HG02970 (cell line): ENCODE measurements around the gene TMEM266.

Source experiments
- ATAC-seq: cut with Tn5 transposase; IDR thresholded peaks from one replicate; pipeline ENCODE4 v1.9.1; 2021; ENCODE audit warnings: mild to moderate bottlenecking, moderate library complexity, moderate number of reproducible peaks; ENCODE audit not compliant: unreplicated experiment, low FRiP score

The TMEM266 gene

GRCh38 chr15:76123031-76123430, 63.2 kb downstream of the TMEM266 start:
- no peak for ATAC-seq

GRCh38 chr15:76127169-76127568, 67.4 kb downstream of the TMEM266 start:
- no peak for ATAC-seq

- ATAC-seq, result no peak
Observed at GRCh38 chr15:76127880-76128279, 68.1 kb downstream of the TMEM266 start.

DNA sequence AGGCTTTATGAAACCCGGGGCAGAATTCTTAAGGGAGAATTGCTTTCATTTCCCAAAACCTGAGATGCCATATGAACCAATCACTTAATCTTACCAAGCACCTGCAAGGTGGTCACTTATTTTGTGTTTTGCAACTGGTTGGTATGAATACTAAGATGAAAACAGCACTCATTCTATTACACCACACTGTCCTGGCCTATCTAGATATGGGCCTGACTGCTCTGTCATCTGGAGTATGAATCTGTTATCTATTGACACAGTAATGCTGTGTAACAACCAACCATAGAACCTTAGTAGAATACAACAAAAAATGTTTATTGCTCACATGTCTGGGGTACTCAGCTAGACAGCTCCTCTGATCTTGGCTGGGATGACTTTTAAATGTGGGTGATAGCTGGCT, 74.8 kb downstream of the TMEM266 start:
- no peak for ATAC-seq

DNA sequence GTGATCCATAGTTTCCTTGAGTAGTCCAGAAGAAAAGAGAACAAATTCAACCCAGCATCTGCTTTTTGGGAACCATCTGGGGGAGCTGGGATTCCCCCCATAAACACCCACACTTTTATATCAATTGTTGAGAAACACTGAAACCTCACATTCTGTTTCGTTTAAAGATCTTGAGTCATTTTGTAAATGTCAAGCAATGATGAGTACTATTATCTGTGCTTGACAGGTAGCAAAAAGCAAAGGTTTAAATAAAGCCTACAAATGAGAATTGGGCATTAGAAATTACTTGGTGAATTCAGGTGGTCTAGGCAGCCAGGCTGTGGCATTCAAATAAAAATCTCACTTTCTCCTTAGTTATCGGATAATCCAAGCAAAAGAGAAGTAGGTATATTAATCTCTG, 75.7 kb downstream of the TMEM266 start:
- no peak for ATAC-seq

GRCh38 chr15:76138436-76138835, 78.7 kb downstream of the TMEM266 start:
- no peak for ATAC-seq

DNA sequence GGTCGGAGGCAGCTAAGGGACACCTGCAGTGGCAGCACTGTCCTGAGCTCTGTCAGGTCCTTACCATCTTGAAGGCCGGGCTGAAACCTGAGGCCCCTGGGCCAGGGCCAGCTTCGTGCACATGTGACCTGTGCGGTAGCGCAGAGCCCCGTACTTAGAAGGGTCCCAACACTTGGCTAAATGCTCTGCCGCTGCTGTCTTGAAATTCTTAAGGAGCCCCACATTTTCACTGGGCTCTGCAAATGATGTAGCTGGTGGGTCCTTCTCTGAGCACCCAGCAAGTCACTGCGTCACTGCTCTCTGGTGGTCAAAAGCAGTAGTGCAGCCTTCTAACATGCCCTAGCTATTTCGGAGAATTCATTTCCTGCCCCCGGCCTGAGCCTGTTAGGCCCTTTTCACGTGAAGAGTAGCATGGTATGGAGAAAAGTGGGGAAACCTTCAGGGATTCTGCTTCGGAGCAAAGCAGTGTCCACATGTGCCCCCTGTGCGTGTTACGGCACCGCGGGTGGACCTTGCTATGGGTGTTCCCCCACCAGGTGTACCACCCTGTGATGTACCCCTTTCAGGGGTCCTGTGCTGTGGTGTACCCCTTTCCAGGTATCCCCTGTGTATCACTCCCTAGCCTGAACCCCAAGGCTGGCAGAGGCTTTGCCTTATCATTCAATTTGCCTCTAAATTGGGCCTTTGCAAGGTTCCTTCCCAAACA, 79.7 kb downstream of the TMEM266 start:
- ATAC-seq, result no peak

GRCh38 chr15:76140074-76140464, 80.3 kb downstream of the TMEM266 start:
- ATAC-seq, result no peak

GRCh38 chr15:76146812-76147211, 87.0 kb downstream of the TMEM266 start:
- no peak for ATAC-seq

- ATAC-seq, result no peak
Observed at GRCh38 chr15:76147906-76148570, 88.3 kb downstream of the TMEM266 start.

DNA sequence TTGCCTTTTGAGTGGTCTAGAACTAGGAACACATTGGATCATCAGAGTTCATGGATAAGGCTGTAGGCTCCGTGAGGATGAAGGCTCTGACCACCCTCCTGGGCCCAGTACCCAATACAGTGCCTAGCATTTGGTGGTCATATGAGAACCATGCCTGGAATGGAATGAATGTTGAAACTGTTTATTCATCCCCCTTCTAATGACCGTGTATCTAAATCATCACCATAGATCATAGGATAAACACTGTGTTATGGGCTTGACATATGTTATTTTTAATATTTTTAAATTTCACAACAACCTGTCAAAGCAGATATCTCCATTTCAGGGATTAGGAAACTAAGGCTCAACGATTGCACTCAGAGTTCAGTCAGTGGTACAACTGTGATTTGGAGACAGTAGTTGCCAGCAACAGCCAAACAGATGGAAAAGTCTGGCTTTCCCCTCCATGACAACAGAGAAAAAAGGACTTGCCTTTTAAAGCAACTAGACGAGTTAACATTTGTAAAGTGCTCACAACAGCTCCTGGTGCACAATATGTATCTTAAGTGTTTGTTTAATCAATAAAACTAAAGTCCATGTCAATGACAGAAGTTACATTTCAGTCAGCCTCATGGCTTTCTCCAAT, 89.6 kb downstream of the TMEM266 start:
- ATAC-seq, result no peak

DNA sequence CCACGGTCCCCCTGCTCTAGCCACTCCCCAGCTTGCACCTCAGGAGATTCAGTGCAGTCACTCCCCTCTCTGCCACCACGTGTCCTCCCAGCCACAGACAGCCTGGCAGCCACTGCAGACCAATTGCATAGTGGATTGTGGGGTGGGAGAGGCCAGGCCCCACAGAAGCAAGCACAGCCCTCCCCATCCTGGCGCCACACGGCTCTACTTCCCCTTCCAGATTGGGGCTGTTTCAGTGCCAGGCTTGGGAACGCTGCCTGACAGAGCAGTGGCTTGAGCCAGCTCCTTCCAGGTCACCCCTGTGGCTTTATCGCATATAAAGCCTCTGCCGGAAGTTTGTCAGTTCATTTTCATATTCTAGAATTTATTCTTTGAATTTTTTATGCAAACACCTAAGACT, 90.7 kb downstream of the TMEM266 start:
- ATAC-seq, result no peak

GRCh38 chr15:76150971-76151598, 91.3 kb downstream of the TMEM266 start:
- ATAC-seq, result peak; percentile 77

GRCh38 chr15:76151599-76151974, 91.8 kb downstream of the TMEM266 start:
- no peak for ATAC-seq

DNA sequence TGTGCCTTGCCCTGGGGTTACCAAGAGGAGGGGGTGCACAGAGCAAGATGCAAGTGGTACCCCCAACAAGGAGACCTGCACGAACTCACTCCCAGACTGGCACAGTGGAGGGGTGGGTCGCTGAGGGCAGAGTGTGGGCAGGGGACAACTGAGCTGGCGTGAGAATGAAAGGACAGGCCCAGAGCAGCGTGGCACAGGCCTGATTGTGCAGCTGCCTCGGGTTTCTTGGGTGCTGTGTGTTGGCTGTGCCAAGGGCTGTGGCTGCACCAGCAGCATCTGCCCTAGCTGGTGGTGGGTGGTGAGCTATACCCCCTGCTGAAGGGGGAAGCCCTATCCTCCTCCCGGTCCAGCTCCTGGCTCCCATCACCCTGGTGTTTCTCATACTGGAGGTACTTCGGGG, 92.4 kb downstream of the TMEM266 start:
- ATAC-seq, result no peak

DNA sequence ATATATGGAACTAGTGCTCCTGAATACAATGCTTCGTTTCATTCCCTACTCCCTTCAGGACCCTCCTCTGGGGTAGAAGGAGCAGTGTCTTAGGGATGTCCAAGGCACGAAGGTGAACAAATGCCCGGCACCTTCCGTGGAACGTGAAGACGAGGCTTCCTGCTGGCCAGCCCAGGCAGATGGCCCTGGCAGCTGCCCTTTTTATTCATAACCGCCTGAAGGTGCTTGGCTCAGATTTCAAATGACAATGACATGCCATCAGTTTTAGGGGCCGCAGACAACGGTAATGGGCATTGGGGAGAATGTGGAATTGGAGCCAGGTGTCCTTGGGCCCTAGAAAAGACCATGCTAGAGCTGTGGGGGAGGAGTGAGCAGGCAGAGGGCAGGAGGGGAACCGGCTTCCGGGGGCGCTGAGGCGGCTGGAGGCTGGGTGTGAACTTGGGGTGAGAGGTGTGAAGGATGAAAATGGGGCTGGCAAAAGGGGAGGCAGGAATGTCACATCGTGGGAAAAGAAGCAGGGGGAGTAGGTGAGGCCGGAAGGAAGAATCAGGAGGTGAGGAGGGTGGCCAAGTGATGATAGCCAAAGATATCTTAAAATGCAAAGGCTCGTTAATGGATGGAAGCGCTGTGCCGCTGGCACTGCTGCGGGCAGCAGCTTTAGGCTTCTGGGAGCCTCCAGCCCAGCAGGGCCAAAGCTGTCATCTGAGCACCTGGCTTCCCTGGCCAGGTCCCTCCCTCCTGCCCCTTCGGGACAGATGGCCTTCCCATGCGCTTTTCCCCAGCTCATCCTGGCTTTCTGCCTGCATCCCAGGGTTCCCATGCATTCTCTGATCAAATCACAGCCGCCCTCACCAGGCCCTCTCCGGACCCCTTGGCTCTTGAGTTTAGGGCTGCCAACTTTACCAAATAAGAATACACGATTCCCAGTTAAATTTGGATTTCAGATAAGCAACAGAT, 93.7 kb downstream of the TMEM266 start:
- ATAC-seq, result no peak

DNA sequence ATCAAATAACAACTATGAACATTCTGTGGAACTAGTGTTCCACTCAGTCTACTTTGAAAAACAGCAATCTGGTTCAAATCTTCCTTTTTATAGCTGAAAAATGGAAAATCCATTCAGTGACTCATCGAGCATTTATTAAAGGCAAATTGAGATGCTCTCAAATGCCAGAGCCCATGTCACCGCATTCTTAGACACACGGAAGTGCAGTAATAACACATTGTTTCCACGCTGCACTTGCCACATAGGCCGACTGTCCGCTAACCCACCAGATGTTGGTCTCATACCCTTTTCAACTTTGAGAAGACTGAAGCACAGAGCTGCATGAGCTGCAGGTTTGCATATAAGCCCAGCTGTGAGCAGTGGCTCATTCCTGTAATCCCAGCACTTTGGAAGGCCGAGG, 95.9 kb downstream of the TMEM266 start:
- ATAC-seq, result no peak

- ATAC-seq, result no peak
Observed at GRCh38 chr15:76158226-76158625, 98.4 kb downstream of the TMEM266 start.

- no peak for ATAC-seq
Observed at GRCh38 chr15:76158815-76159214, 99.0 kb downstream of the TMEM266 start.

GRCh38 chr15:76159282-76159681, 99.5 kb downstream of the TMEM266 start:
- no peak for ATAC-seq
